Measurements from ENCODE around the gene CLHC1.
"Not testable (repeated sequence)": the region's sequence is repeated elsewhere in the genome, so short reads cannot be mapped to it uniquely, and the experiment has no call there.

CLHC1 gene

GRCh38 chr2:55241582-55241981 is 9.5 kb upstream of the CLHC1 start:
- H3K4me3 Mint-ChIP-seq; H3K4me1 Mint-ChIP-seq (ENCODE audit: low read depth); H3K27me3 Mint-ChIP-seq (ENCODE audit: low read depth); H3K27ac Mint-ChIP-seq; H3K9me3 Mint-ChIP-seq: not testable (repeated sequence)
- H3K36me3 Mint-ChIP-seq (ENCODE audit: low read depth) = peaks cover 23% of the 10 kb centered on the region

GRCh38 chr2:55239656-55240222 is 7.6 kb upstream of the CLHC1 start:
- Mint-ChIP-seq H3K27me3 (ENCODE audit: low read depth) (no peaks in the 10 kb centered on the region), H3K9me3 (no peaks in the 10 kb centered on the region), H3K4me3 (no peak overlapping the region), H3K36me3 (ENCODE audit: low read depth) (peaks cover 35% of the 10 kb centered on the region), H3K27ac (no peak overlapping the region), H3K4me1 (ENCODE audit: low read depth) (peaks cover 5% of the 10 kb centered on the region)

GRCh38 chr2:55236992-55237543 is 5.0 kb upstream of the CLHC1 start:
- Mint-ChIP-seq H3K9me3 (no peaks in the 10 kb centered on the region), H3K36me3 (ENCODE audit: low read depth) (peaks cover 54% of the 10 kb centered on the region), H3K4me1 (ENCODE audit: low read depth) (peaks cover 18% of the 10 kb centered on the region), H3K27ac (no peak overlapping the region), H3K27me3 (ENCODE audit: low read depth) (no peaks in the 10 kb centered on the region), H3K4me3 (no peak overlapping the region)

- peaks cover 56% of the 10 kb centered on the region for H3K36me3 Mint-ChIP-seq (ENCODE audit: low read depth)
- H3K27me3 Mint-ChIP-seq (ENCODE audit: low read depth) = no peaks in the 10 kb centered on the region
- no peak overlapping the region for H3K4me3 Mint-ChIP-seq
- no peaks in the 10 kb centered on the region for H3K9me3 Mint-ChIP-seq
- H3K4me1 Mint-ChIP-seq (ENCODE audit: low read depth) = peaks cover 23% of the 10 kb centered on the region
- no peak overlapping the region for H3K27ac Mint-ChIP-seq
Observed at GRCh38 chr2:55235724-55236538, 3.8 kb upstream of the CLHC1 start.

GRCh38 chr2:55233658-55233940 is 1.5 kb upstream of the CLHC1 start:
- H3K4me3 Mint-ChIP-seq = peak overlapping the region; percentile 100
- peak overlapping the region; percentile 95 for H3K27ac Mint-ChIP-seq
- no peaks in the 10 kb centered on the region for H3K9me3 Mint-ChIP-seq
- peaks cover 39% of the 10 kb centered on the region for H3K4me1 Mint-ChIP-seq (ENCODE audit: low read depth)
- peaks cover 57% of the 10 kb centered on the region for H3K36me3 Mint-ChIP-seq (ENCODE audit: low read depth)
- H3K27me3 Mint-ChIP-seq (ENCODE audit: low read depth) = no peaks in the 10 kb centered on the region

- H3K4me1 Mint-ChIP-seq (ENCODE audit: low read depth) = peaks cover 43% of the 10 kb centered on the region
- no peaks in the 10 kb centered on the region for H3K9me3 Mint-ChIP-seq
- H3K36me3 Mint-ChIP-seq (ENCODE audit: low read depth) = peaks cover 60% of the 10 kb centered on the region
- H3K4me3 Mint-ChIP-seq = peak overlapping the region; percentile 100
- peak overlapping the region; percentile 95 for H3K27ac Mint-ChIP-seq
- no peaks in the 10 kb centered on the region for H3K27me3 Mint-ChIP-seq (ENCODE audit: low read depth)
Observed at GRCh38 chr2:55232863-55233657, 967 bp upstream of the CLHC1 start.

GRCh38 chr2:55231546-55232083 is 478 bp downstream of the CLHC1 start:
- Mint-ChIP-seq H3K9me3 (no peaks in the 10 kb centered on the region), H3K27ac (peak overlapping the region; percentile 95), H3K4me1 (ENCODE audit: low read depth) (peaks cover 48% of the 10 kb centered on the region), H3K27me3 (ENCODE audit: low read depth) (no peaks in the 10 kb centered on the region), H3K36me3 (ENCODE audit: low read depth) (peaks cover 58% of the 10 kb centered on the region), H3K4me3 (peak overlapping the region; percentile 100)

- Mint-ChIP-seq H3K4me1 (ENCODE audit: low read depth) (peaks cover 45% of the 10 kb centered on the region), H3K4me3 (peak overlapping the region; percentile 100), H3K27ac (peak overlapping the region; percentile 29), H3K27me3 (ENCODE audit: low read depth) (no peaks in the 10 kb centered on the region), H3K36me3 (ENCODE audit: low read depth) (peaks cover 50% of the 10 kb centered on the region), H3K9me3 (no peaks in the 10 kb centered on the region)
Observed at GRCh38 chr2:55230551-55230950, 1.5 kb downstream of the CLHC1 start.

GRCh38 chr2:55229221-55229620 is 2.9 kb downstream of the CLHC1 start:
- H3K36me3 Mint-ChIP-seq (ENCODE audit: low read depth) = peaks cover 38% of the 10 kb centered on the region
- no peaks in the 10 kb centered on the region for H3K9me3 Mint-ChIP-seq
- no peaks in the 10 kb centered on the region for H3K27me3 Mint-ChIP-seq (ENCODE audit: low read depth)
- H3K27ac Mint-ChIP-seq = peak overlapping the region; percentile 27
- peak overlapping the region; percentile 16 for H3K4me3 Mint-ChIP-seq
- H3K4me1 Mint-ChIP-seq (ENCODE audit: low read depth) = peaks cover 40% of the 10 kb centered on the region

- Mint-ChIP-seq H3K4me3 (peak overlapping the region; percentile 57), H3K27me3 (ENCODE audit: low read depth) (no peaks in the 10 kb centered on the region), H3K4me1 (ENCODE audit: low read depth) (peaks cover 33% of the 10 kb centered on the region), H3K27ac (peak overlapping the region; percentile 56), H3K9me3 (no peaks in the 10 kb centered on the region), H3K36me3 (ENCODE audit: low read depth) (peaks cover 29% of the 10 kb centered on the region)
Observed at GRCh38 chr2:55228226-55228563, 3.9 kb downstream of the CLHC1 start.

GRCh38 chr2:55227437-55228225 is 4.5 kb downstream of the CLHC1 start:
- H3K9me3 Mint-ChIP-seq; H3K27me3 Mint-ChIP-seq (ENCODE audit: low read depth): not testable (repeated sequence)
- H3K27ac Mint-ChIP-seq = peak overlapping the region; percentile 56
- peak overlapping the region; percentile 57 for H3K4me3 Mint-ChIP-seq
- H3K4me1 Mint-ChIP-seq (ENCODE audit: low read depth) = peaks cover 34% of the 10 kb centered on the region
- peaks cover 24% of the 10 kb centered on the region for H3K36me3 Mint-ChIP-seq (ENCODE audit: low read depth)

- Mint-ChIP-seq H3K9me3 (no peaks in the 10 kb centered on the region), H3K4me1 (ENCODE audit: low read depth) (peaks cover 43% of the 10 kb centered on the region), H3K27me3 (ENCODE audit: low read depth) (no peaks in the 10 kb centered on the region), H3K36me3 (ENCODE audit: low read depth) (peaks cover 23% of the 10 kb centered on the region), H3K4me3 (no peak overlapping the region), H3K27ac (no peak overlapping the region)
Observed at GRCh38 chr2:55225481-55226020, 6.5 kb downstream of the CLHC1 start.

- peaks cover 19% of the 10 kb centered on the region for H3K36me3 Mint-ChIP-seq (ENCODE audit: low read depth)
- H3K4me3 Mint-ChIP-seq = no peak overlapping the region
- peaks cover 36% of the 10 kb centered on the region for H3K4me1 Mint-ChIP-seq (ENCODE audit: low read depth)
- no peaks in the 10 kb centered on the region for H3K27me3 Mint-ChIP-seq (ENCODE audit: low read depth)
- no peak overlapping the region for H3K27ac Mint-ChIP-seq
- H3K9me3 Mint-ChIP-seq = no peaks in the 10 kb centered on the region
Observed at GRCh38 chr2:55224761-55225261, 7.3 kb downstream of the CLHC1 start.
